Mesendoderm (in vitro differentiated cells): ENCODE data around the gene MED27.
"Not testable (repeated sequence)": the region's sequence is repeated elsewhere in the genome, so short reads cannot be mapped to it uniquely, and the experiment has no call there.

Source experiments
- DNase-seq: peaks from one replicate; pipeline ENCODE4 v3.0.0; 2013
- H2AK5ac ChIP-seq: 2 replicates; pipeline ENCODE4 v1.6.1; 2013; ENCODE audit warnings: low read length, inconsistent platforms
- H2BK120ac ChIP-seq: 2 replicates; pipeline ENCODE4 v1.6.1; 2013; ENCODE audit warnings: low read depth, mild to moderate bottlenecking, low read length, moderate library complexity, mixed read lengths
- H2BK15ac ChIP-seq: replicated peaks from 2 replicates; pipeline ENCODE4 v1.6.1; 2013; ENCODE audit warnings: low read depth, mild to moderate bottlenecking, moderate library complexity
- H2BK5ac ChIP-seq: 2 replicates; pipeline ENCODE4 v1.6.1; 2013; ENCODE audit warnings: low read length, inconsistent platforms
- H3K18ac ChIP-seq: 2 replicates; pipeline ENCODE4 v1.6.1; 2013; ENCODE audit warnings: mild to moderate bottlenecking, low read length, mixed read lengths
- H3K23ac ChIP-seq: one replicate; pipeline ENCODE4 v1.6.1; 2013; ENCODE audit warnings: low read length
- H3K27ac ChIP-seq: 2 replicates; pipeline ENCODE4 v1.5.1; 2013; ENCODE audit warnings: low read depth, mild to moderate bottlenecking, inconsistent platforms, low read length, moderate library complexity
- H3K27me3 ChIP-seq: 2 replicates; pipeline ENCODE4 v1.6.1; 2013; ENCODE audit warnings: low read length, control low read depth, mild to moderate bottlenecking, inconsistent platforms; ENCODE audit not compliant: insufficient read depth, poor library complexity
- H3K36me3 ChIP-seq: 2 replicates; pipeline ENCODE4 v1.6.1; 2013; ENCODE audit warnings: low read length, inconsistent platforms; ENCODE audit not compliant: control insufficient read depth, insufficient read depth
- H3K4ac ChIP-seq: one replicate; pipeline ENCODE4 v1.6.1; 2013; ENCODE audit warnings: low read depth, mild to moderate bottlenecking, low read length, moderate library complexity
- H3K4me1 ChIP-seq: 2 replicates; pipeline ENCODE4 v1.6.1; 2013; ENCODE audit warnings: low read depth, low read length, inconsistent platforms; ENCODE audit not compliant: control insufficient read depth
- H3K4me2 ChIP-seq: 2 replicates; pipeline ENCODE4 v1.6.1; 2013; ENCODE audit warnings: low read length
- H3K4me3 ChIP-seq: 2 replicates; pipeline ENCODE4 v1.5.1; 2013; ENCODE audit warnings: mild to moderate bottlenecking, low read length
- H3K56ac ChIP-seq: one replicate; pipeline ENCODE4 v1.6.1; 2013; ENCODE audit warnings: low read length
- H3K79me1 ChIP-seq: 2 replicates; pipeline ENCODE4 v1.6.1; 2013; ENCODE audit warnings: low read length, inconsistent platforms
- H3K79me2 ChIP-seq: 2 replicates; pipeline ENCODE4 v1.6.1; 2013; ENCODE audit warnings: mild to moderate bottlenecking, low read length; ENCODE audit not compliant: control insufficient read depth, insufficient read depth
- H3K9ac ChIP-seq: 2 replicates; pipeline ENCODE4 v1.6.1; 2013; ENCODE audit warnings: low read length, inconsistent platforms
- H4K5ac ChIP-seq: one replicate; pipeline ENCODE4 v1.6.1; 2013; ENCODE audit warnings: low read length
- H4K8ac ChIP-seq: one replicate; pipeline ENCODE4 v1.6.1; 2013; ENCODE audit warnings: low read depth, mild to moderate bottlenecking, control low read depth, low read length, moderate library complexity
- WGBS: extraction: QIAGEN DNeasy Blood & Tissue Kit; methylation state at CpG from one replicate; pipeline ENCODE4 v1.1.7; 2013; ENCODE audit warnings: low lambda C conversion rate, missing lambda C conversion rate; ENCODE audit not compliant: insufficient coverage; ENCODE audit errors: extremely low coverage; 5-methylcytosine and 5-hydroxymethylcytosine counted together

Gene MED27

DNA sequence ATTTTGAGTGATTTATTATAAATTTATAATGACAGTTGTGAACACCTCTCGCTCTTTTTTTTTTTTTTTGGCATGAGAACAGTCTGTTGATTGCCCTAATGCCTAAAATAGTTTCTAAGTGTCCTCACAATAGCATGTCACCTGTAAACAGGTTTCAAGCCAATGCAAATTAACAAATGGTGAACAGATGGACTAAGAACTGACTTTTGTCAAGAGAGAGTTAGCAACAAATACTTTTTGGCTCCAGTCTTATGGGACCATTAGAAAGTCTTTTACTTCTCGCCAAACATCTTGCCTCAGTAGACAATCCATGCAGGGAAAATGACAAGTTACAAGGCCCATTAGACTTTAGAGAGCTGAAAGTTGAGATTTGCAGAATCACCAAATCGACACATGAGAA, 67.8 kb downstream of the MED27 start:
- H3K36me3 ChIP-seq, result no peaks in the 10 kb centered on the region
- H3K79me1 ChIP-seq, result peaks cover 4% of the 10 kb centered on the region
- no peak overlapping the region for H3K23ac ChIP-seq
- peaks cover 6% of the 10 kb centered on the region for H3K4me1 ChIP-seq
- H4K8ac ChIP-seq, result no peak overlapping the region
- H3K56ac ChIP-seq, result no peak overlapping the region
- no peak overlapping the region for H3K4me2 ChIP-seq
- no peak overlapping the region for H2BK5ac ChIP-seq
- no peak overlapping the region for H3K27ac ChIP-seq
- H2AK5ac ChIP-seq, result no peak overlapping the region
- H3K18ac ChIP-seq, result no peak overlapping the region
- no peak for DNase-seq
- no peaks in the 10 kb centered on the region for H3K27me3 ChIP-seq
- WGBS, result no CpG with 5 or more reads among the region's 3 CpGs
- H2BK15ac ChIP-seq, result no peak overlapping the region
- no peak overlapping the region for H4K5ac ChIP-seq
- H3K4ac ChIP-seq, result no peak overlapping the region
- no peak overlapping the region for H3K4me3 ChIP-seq
- no peak overlapping the region for H2BK120ac ChIP-seq
- H3K9ac ChIP-seq, result no peak overlapping the region
- H3K79me2 ChIP-seq, result no peaks in the 10 kb centered on the region

DNA sequence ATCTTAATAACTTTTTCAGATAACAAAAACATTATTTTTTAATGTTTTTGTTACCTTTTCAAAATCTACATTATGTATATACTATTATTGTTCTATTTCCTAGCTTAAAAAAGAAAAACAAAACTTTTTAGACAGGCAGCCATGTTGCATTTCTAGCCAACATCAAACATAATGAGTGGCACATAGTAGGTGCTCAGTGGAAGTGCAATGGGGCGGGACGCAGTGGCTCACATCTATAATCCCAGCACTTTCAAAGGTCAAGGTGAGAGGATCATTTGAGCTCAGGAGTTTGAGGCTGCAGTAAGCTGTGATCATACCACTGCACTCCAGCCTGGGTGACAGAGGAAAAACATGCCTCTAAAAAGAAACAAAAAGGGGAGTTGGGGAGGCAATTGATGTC, 68.4 kb downstream of the MED27 start:
- H3K27ac ChIP-seq, result no peak overlapping the region
- no peak overlapping the region for H2BK15ac ChIP-seq
- no peaks in the 10 kb centered on the region for H3K79me2 ChIP-seq
- peaks cover 4% of the 10 kb centered on the region for H3K79me1 ChIP-seq
- WGBS, result no CpG with 5 or more reads among the region's 2 CpGs
- no peak overlapping the region for H3K4ac ChIP-seq
- no peaks in the 10 kb centered on the region for H3K27me3 ChIP-seq
- no peak overlapping the region for H4K5ac ChIP-seq
- H3K4me3 ChIP-seq, result no peak overlapping the region
- DNase-seq, result no peak
- H3K4me1 ChIP-seq, result peaks cover 9% of the 10 kb centered on the region
- H2BK120ac ChIP-seq, result no peak overlapping the region
- no peak overlapping the region for H3K18ac ChIP-seq
- no peak overlapping the region for H2BK5ac ChIP-seq
- H4K8ac ChIP-seq, result no peak overlapping the region
- no peak overlapping the region for H3K23ac ChIP-seq
- H3K36me3 ChIP-seq, result no peaks in the 10 kb centered on the region
- no peak overlapping the region for H2AK5ac ChIP-seq
- no peak overlapping the region for H3K4me2 ChIP-seq
- H3K9ac ChIP-seq, result no peak overlapping the region
- H3K56ac ChIP-seq, result no peak overlapping the region

DNA sequence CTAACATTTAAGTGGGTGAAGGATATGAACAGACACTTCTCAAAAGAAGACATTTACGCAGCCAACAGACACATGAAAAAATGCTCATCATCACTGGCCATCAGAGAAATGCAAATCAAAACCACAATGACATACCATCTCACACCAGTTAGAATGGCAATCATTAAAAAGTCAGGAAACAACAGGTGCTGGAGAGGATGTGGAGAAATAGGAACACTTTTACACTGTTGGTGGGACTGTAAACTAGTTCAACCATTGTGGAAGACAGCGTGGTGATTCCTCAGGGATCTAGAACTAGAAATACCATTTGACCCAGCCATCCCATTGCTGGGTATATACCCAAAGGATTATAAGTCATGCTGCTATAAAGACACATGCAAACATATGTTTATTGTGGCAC, 69.5 kb downstream of the MED27 start:
- H3K79me1 ChIP-seq, H3K27ac ChIP-seq, H4K5ac ChIP-seq, H3K4me3 ChIP-seq, DNase-seq, H3K27me3 ChIP-seq, H2BK5ac ChIP-seq, H3K4ac ChIP-seq, H3K36me3 ChIP-seq, H3K79me2 ChIP-seq, H3K18ac ChIP-seq, H2BK120ac ChIP-seq, H2BK15ac ChIP-seq, H3K9ac ChIP-seq, H4K8ac ChIP-seq, H3K23ac ChIP-seq, H3K56ac ChIP-seq, H3K4me2 ChIP-seq, H2AK5ac ChIP-seq: not testable (repeated sequence)
- peaks cover 11% of the 10 kb centered on the region for H3K4me1 ChIP-seq
- WGBS, result no CpG with 5 or more reads among the region's 2 CpGs

DNA sequence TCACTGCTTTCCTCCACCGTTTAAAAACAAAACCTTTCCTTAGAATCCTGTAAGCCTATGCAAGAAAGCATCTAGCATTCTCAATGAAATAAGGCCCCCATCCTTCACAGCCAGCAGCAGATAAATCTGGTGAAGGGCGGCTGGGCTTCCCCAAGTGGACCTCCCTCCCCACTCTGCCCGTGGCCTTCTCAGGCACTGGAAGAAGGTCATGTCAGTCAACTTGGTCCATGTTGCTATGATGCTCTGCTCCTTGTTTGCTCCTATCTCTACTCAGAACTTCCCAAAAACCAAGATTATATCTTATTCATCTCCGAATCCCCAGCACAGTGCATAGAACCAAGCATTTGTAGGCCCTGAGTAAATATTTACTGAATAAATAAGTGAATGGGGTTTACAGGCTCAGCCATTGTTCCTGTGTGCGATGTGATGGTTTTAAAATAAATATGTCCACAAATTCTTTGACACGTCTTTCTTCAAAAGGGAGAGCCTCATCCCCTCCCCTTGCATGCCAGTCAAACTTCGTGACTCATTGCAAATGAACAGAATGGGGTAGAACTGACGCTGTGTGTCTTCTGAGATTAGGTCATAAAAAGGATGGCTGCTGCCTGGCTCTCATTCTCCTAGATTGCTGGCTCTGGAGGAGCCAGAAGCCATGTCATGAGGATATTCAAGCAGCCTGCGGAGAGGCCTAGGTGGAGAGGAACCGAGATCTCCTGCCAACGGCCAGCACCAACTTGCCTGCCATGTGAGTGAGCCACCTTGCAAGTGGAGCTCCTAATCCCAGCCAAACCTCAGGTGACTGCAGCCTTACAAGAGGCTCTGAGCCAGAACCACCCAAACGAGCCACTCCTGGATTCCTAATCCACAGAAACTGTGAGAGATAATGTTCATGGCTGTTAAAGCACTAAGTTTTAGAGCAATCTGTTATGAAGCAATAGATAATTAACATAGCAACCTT, 70.5 kb downstream of the MED27 start:
- H2BK120ac ChIP-seq, result no peak overlapping the region
- H3K9ac ChIP-seq, result no peak overlapping the region
- H3K4ac ChIP-seq, result no peak overlapping the region
- H3K36me3 ChIP-seq, result no peaks in the 10 kb centered on the region
- no CpG with 5 or more reads among the region's 12 CpGs for WGBS
- no peaks in the 10 kb centered on the region for H3K79me2 ChIP-seq
- no peak overlapping the region for H2BK5ac ChIP-seq
- no peak overlapping the region for H3K18ac ChIP-seq
- H4K8ac ChIP-seq, result no peak overlapping the region
- H3K4me2 ChIP-seq, result no peak overlapping the region
- H3K79me1 ChIP-seq, result peaks cover 4% of the 10 kb centered on the region
- no peak overlapping the region for H2BK15ac ChIP-seq
- no peak overlapping the region for H3K23ac ChIP-seq
- H3K4me3 ChIP-seq, result no peak overlapping the region
- H3K4me1 ChIP-seq, result peaks cover 11% of the 10 kb centered on the region
- no peak overlapping the region for H3K27ac ChIP-seq
- no peak overlapping the region for H2AK5ac ChIP-seq
- DNase-seq, result no peak
- H3K27me3 ChIP-seq, result no peaks in the 10 kb centered on the region
- no peak overlapping the region for H3K56ac ChIP-seq
- no peak overlapping the region for H4K5ac ChIP-seq

DNA sequence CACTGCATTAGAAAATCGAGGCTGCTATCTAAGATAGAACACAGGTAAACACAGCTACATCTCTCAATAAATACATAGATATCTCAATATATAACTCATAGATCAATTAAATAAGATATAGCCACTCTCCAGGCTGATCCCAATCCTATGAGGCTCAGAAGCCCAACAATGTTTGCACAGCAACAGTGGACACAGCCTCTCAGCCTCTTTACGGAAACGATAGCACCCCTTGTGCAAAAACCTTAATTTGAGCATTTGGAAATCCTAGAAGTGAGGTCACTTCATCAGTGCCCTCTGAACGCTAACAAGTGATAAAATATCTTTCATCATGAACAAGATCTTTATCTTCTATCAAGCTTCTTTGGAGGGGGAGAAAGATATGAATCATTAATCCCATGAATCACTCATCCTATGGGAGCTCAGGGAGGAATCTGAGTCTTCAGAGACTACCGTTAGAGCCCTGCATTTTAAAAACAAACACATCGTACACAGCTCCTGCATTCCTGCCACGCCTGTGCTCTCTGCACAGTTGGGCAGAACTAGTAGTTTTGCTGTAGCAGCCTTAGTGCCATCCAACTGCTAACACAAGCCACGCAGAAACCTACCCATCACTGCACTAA, 71.4 kb downstream of the MED27 start:
- no peak for DNase-seq
- Histone ChIP-seq H3K4me1 (peaks cover 11% of the 10 kb centered on the region), H4K5ac (no peak overlapping the region), H3K18ac (no peak overlapping the region), H3K56ac (no peak overlapping the region), H3K9ac (no peak overlapping the region), H3K79me2 (no peaks in the 10 kb centered on the region), H3K27me3 (no peaks in the 10 kb centered on the region), H3K23ac (no peak overlapping the region), H3K27ac (no peak overlapping the region), H2AK5ac (no peak overlapping the region), H4K8ac (no peak overlapping the region), H2BK15ac (no peak overlapping the region), H3K36me3 (no peaks in the 10 kb centered on the region), H2BK5ac (no peak overlapping the region), H3K79me1 (peaks cover 4% of the 10 kb centered on the region), H3K4me3 (no peak overlapping the region), H2BK120ac (no peak overlapping the region), H3K4me2 (no peak overlapping the region), H3K4ac (no peak overlapping the region)
- no CpG with 5 or more reads among the region's 8 CpGs for WGBS
